ENCODE data around the gene ISY1.

GRCh38 chr3:129207479-129207878, 46.6 kb upstream of the ISY1 start:
- TF ChIP-seq ZSCAN20 (CRISPR knock-in tag; IDR thresholded peaks at IDR 0.05) (no peak), RFX5 (IDR thresholded peaks at IDR 0.05) (no peak), POLR2A (IDR thresholded peaks at IDR 0.05; ENCODE audit: low read length) (no peak), KDM5A (IDR thresholded peaks at IDR 0.05) (no peak), JUNB (IDR thresholded peaks at IDR 0.05) (no peak), EP300 (IDR thresholded peaks at IDR 0.05) (no peak), HOXA7 (CRISPR knock-in tag; IDR thresholded peaks at IDR 0.05) (no peak), ESRRA (IDR thresholded peaks at IDR 0.05; ENCODE audit: borderline replicate concordance, low read length) (no peak), MYC (IDR thresholded peaks at IDR 0.05; ENCODE audit: borderline replicate concordance, low read length) (no peak)
- TF ChIP-seq, protein P1, sequence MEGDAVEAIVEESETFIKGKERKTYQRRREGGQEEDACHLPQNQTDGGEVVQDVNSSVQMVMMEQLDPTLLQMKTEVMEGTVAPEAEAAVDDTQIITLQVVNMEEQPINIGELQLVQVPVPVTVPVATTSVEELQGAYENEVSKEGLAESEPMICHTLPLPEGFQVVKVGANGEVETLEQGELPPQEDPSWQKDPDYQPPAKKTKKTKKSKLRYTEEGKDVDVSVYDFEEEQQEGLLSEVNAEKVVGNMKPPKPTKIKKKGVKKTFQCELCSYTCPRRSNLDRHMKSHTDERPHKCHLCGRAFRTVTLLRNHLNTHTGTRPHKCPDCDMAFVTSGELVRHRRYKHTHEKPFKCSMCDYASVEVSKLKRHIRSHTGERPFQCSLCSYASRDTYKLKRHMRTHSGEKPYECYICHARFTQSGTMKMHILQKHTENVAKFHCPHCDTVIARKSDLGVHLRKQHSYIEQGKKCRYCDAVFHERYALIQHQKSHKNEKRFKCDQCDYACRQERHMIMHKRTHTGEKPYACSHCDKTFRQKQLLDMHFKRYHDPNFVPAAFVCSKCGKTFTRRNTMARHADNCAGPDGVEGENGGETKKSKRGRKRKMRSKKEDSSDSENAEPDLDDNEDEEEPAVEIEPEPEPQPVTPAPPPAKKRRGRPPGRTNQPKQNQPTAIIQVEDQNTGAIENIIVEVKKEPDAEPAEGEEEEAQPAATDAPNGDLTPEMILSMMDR (IDR thresholded peaks at IDR 0.05) = no peak
- TF ChIP-seq, protein P2, sequence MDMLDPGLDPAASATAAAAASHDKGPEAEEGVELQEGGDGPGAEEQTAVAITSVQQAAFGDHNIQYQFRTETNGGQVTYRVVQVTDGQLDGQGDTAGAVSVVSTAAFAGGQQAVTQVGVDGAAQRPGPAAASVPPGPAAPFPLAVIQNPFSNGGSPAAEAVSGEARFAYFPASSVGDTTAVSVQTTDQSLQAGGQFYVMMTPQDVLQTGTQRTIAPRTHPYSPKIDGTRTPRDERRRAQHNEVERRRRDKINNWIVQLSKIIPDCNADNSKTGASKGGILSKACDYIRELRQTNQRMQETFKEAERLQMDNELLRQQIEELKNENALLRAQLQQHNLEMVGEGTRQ (IDR thresholded peaks at IDR 0.05) = no peak
- TF ChIP-seq, protein P3, sequence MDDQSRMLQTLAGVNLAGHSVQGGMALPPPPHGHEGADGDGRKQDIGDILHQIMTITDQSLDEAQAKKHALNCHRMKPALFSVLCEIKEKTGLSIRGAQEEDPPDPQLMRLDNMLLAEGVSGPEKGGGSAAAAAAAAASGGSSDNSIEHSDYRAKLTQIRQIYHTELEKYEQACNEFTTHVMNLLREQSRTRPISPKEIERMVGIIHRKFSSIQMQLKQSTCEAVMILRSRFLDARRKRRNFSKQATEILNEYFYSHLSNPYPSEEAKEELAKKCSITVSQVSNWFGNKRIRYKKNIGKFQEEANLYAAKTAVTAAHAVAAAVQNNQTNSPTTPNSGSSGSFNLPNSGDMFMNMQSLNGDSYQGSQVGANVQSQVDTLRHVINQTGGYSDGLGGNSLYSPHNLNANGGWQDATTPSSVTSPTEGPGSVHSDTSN (IDR thresholded peaks at IDR 0.05) = no peak
- TF ChIP-seq, protein P4, sequence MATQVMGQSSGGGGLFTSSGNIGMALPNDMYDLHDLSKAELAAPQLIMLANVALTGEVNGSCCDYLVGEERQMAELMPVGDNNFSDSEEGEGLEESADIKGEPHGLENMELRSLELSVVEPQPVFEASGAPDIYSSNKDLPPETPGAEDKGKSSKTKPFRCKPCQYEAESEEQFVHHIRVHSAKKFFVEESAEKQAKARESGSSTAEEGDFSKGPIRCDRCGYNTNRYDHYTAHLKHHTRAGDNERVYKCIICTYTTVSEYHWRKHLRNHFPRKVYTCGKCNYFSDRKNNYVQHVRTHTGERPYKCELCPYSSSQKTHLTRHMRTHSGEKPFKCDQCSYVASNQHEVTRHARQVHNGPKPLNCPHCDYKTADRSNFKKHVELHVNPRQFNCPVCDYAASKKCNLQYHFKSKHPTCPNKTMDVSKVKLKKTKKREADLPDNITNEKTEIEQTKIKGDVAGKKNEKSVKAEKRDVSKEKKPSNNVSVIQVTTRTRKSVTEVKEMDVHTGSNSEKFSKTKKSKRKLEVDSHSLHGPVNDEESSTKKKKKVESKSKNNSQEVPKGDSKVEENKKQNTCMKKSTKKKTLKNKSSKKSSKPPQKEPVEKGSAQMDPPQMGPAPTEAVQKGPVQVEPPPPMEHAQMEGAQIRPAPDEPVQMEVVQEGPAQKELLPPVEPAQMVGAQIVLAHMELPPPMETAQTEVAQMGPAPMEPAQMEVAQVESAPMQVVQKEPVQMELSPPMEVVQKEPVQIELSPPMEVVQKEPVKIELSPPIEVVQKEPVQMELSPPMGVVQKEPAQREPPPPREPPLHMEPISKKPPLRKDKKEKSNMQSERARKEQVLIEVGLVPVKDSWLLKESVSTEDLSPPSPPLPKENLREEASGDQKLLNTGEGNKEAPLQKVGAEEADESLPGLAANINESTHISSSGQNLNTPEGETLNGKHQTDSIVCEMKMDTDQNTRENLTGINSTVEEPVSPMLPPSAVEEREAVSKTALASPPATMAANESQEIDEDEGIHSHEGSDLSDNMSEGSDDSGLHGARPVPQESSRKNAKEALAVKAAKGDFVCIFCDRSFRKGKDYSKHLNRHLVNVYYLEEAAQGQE (IDR thresholded peaks at IDR 0.05) = no peak
- TF ChIP-seq, protein P5, sequence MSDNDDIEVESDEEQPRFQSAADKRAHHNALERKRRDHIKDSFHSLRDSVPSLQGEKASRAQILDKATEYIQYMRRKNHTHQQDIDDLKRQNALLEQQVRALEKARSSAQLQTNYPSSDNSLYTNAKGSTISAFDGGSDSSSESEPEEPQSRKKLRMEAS (IDR thresholded peaks at IDR 0.05) = no peak
